GM12873 (cell line): Measurements from ENCODE around the gene ATG13.

ENCODE experiments used
- CTCF ChIP-seq: IDR thresholded peaks from 2 replicates; pipeline ENCODE4 v1.5.1; 2012; ENCODE audit warnings: low read depth, mild to moderate bottlenecking, moderate library complexity, low read length, control low read depth; ENCODE audit not compliant: insufficient read depth; ENCODE audit errors: missing control alignments

The ATG13 gene

GRCh38 chr11:46628961-46629360, 11.6 kb downstream of the ATG13 start:
- no peak for TF ChIP-seq CTCF

GRCh38 chr11:46630237-46630636, 12.9 kb downstream of the ATG13 start:
- TF ChIP-seq CTCF, result no peak

GRCh38 chr11:46631676-46632075, 14.3 kb downstream of the ATG13 start:
- TF ChIP-seq CTCF, result no peak

- no peak for TF ChIP-seq CTCF
Measured at GRCh38 chr11:46632502-46632901, 15.1 kb downstream of the ATG13 start.

GRCh38 chr11:46633291-46634217, 16.2 kb downstream of the ATG13 start:
- TF ChIP-seq CTCF, result no peak

- TF ChIP-seq CTCF, result no peak
Measured at GRCh38 chr11:46635557-46636139, 18.3 kb downstream of the ATG13 start.

- TF ChIP-seq CTCF, result no peak
Measured at GRCh38 chr11:46637546-46637945, 20.2 kb downstream of the ATG13 start.
